ENCODE results near the gene RSPRY1.

The RSPRY1 gene

GRCh38 chr16:57202095-57202886 lies 16.2 kb downstream of the RSPRY1 start:
- Mint-ChIP-seq H3K9me3 (peaks cover 8% of the 10 kb centered on the region), H3K27ac (no peak overlapping the region), H3K36me3 (ENCODE audit: low read depth) (peaks cover 59% of the 10 kb centered on the region), H3K27me3 (ENCODE audit: low read depth) (no peaks in the 10 kb centered on the region), H3K4me1 (no peaks in the 10 kb centered on the region), H3K4me3 (no peak overlapping the region)
- TF ChIP-seq CTCF (IDR thresholded peaks at IDR 0.05; ENCODE audit: unreplicated experiment in 3 of 3): no peak

DNA sequence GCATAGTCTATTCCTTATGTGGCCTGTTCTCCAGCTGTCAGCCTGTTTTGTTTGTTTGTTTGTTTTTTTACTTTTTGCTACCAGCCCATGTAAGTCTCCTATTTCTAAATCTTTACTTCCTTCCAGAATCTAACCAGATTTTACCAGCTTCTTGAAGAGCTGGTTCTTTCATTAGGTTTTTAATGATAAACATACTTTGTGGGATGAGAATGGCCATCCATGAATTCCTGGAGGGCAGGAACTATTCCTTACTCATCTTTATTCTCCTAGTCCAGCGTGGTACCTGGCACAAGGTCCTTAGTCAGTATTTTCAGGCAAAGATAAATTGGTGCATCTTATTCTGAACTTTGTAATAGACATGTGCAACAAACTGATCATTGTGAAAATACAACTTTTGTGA lies 17.3 kb downstream of the RSPRY1 start:
- H3K4me1 Mint-ChIP-seq: no peaks in the 10 kb centered on the region
- peaks cover 8% of the 10 kb centered on the region for H3K9me3 Mint-ChIP-seq
- no peak for TF ChIP-seq CTCF (IDR thresholded peaks at IDR 0.05; ENCODE audit: unreplicated experiment in 3 of 3)
- H3K36me3 Mint-ChIP-seq (ENCODE audit: low read depth): peaks cover 64% of the 10 kb centered on the region
- H3K4me3 Mint-ChIP-seq: no peak overlapping the region
- H3K27ac Mint-ChIP-seq: no peak overlapping the region
- H3K27me3 Mint-ChIP-seq (ENCODE audit: low read depth): no peaks in the 10 kb centered on the region

DNA sequence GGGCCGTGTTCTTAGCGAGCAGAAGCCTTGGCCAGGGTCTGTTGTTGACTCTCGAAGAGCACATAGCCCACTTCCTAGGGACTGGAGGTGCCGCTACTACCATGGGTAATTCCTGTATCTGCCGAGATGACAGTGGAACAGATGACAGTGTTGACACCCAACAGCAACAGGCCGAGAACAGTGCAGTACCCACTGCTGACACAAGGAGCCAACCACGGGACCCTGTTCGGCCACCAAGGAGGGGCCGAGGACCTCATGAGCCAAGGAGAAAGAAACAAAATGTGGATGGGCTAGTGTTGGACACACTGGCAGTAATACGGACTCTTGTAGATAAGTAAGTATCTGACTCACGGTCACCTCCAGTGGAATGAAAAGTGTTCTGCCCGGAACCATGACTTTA lies 18.5 kb downstream of the RSPRY1 start:
- Mint-ChIP-seq H3K27ac (no peak overlapping the region), H3K9me3 (peaks cover 2% of the 10 kb centered on the region), H3K4me1 (no peaks in the 10 kb centered on the region), H3K4me3 (no peak overlapping the region), H3K27me3 (ENCODE audit: low read depth) (no peaks in the 10 kb centered on the region), H3K36me3 (ENCODE audit: low read depth) (peaks cover 59% of the 10 kb centered on the region)
- TF ChIP-seq CTCF (IDR thresholded peaks at IDR 0.05; ENCODE audit: unreplicated experiment in 3 of 3): no peak

DNA sequence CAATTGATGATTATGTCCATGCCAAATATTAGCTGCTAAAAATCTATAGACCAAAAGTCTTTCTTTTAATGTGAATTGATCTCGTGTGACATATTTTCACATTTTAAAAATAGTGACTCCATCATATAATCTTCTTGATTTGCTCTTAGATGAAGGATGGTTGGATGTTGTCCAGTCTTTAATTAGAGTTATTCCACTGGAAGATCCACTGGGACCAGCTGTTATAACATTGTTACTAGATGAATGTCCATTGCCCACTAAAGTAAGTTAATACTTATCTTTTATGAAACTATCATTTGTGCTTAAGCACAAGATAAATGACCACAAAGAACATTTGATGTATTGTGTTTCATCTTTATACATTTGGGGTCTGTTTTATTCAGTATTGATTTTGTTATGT lies 22.8 kb downstream of the RSPRY1 start:
- Mint-ChIP-seq H3K4me1 (no peaks in the 10 kb centered on the region), H3K27me3 (ENCODE audit: low read depth) (no peaks in the 10 kb centered on the region), H3K27ac (no peak overlapping the region), H3K4me3 (no peak overlapping the region), H3K9me3 (no peaks in the 10 kb centered on the region), H3K36me3 (ENCODE audit: low read depth) (peaks cover 78% of the 10 kb centered on the region)
- no peak for TF ChIP-seq CTCF (IDR thresholded peaks at IDR 0.05; ENCODE audit: unreplicated experiment in 3 of 3)

DNA sequence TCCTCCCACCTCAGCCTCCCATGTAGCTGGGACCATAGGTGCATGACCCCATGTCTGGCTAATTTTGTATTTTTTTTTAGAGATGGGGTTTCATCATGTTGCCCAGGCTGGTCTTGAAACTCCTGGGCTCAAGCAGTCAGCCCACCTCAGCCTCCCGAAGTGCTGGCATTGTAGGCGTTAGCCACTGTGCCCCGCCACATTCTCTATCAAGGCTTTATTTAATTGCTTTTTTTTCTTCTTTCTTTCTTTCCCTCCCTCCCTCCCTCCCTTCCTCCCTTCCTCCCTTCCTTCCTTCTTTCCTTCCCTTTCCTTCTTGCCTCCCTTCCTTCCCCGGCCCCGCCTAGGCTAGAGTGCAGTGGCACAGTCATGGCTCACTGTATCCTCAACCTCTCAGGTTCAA lies 23.7 kb downstream of the RSPRY1 start:
- Mint-ChIP-seq H3K4me3 (no peak overlapping the region), H3K27me3 (ENCODE audit: low read depth) (no peaks in the 10 kb centered on the region), H3K36me3 (ENCODE audit: low read depth) (peaks cover 83% of the 10 kb centered on the region), H3K9me3 (no peaks in the 10 kb centered on the region), H3K4me1 (no peaks in the 10 kb centered on the region), H3K27ac (no peak overlapping the region)
- no peak for TF ChIP-seq CTCF (IDR thresholded peaks at IDR 0.05; ENCODE audit: unreplicated experiment in 3 of 3)

GRCh38 chr16:57213462-57213861 lies 27.3 kb downstream of the RSPRY1 start:
- Mint-ChIP-seq H3K27me3 (ENCODE audit: low read depth) (no peaks in the 10 kb centered on the region), H3K4me3 (no peak overlapping the region), H3K36me3 (ENCODE audit: low read depth) (peaks cover 86% of the 10 kb centered on the region), H3K9me3 (peaks cover 14% of the 10 kb centered on the region), H3K4me1 (no peaks in the 10 kb centered on the region), H3K27ac (no peak overlapping the region)
- no peak for TF ChIP-seq CTCF (IDR thresholded peaks at IDR 0.05; ENCODE audit: unreplicated experiment in 3 of 3)
